Type B pancreatic cell (in vitro differentiated cells): ENCODE results near the gene PREP. TPM values are rescaled to one million over a fixed set of nuclear protein-coding genes. Genes with fewer than 3 reads are reported as not detected.

Source experiments
- DNase-seq: peaks from one replicate; pipeline ENCODE4 v3.0.0; 2021; ENCODE audit warnings: mixed read lengths; ENCODE audit not compliant: unreplicated experiment; ENCODE audit errors: extremely low spot score
- H3K27ac Mint-ChIP-seq: 2 replicates; pipeline ENCODE4 v1.8.0; 2021; ENCODE audit warnings: mild to moderate bottlenecking, mixed read lengths
- H3K27me3 Mint-ChIP-seq: 2 replicates; pipeline ENCODE4 v1.8.0; 2021; ENCODE audit warnings: mixed read lengths
- H3K36me3 Mint-ChIP-seq: 2 replicates; pipeline ENCODE4 v1.8.0; 2021; ENCODE audit warnings: mixed read lengths
- H3K4me1 Mint-ChIP-seq: one replicate; pipeline ENCODE4 v1.8.0; 2021; ENCODE audit warnings: mixed read lengths; ENCODE audit not compliant: unreplicated experiment
- H3K4me3 Mint-ChIP-seq: 2 replicates; pipeline ENCODE4 v1.8.0; 2021; ENCODE audit warnings: mild to moderate bottlenecking, mixed read lengths
- H3K9me3 Mint-ChIP-seq: 2 replicates; pipeline ENCODE4 v1.8.0; 2021; ENCODE audit warnings: mixed read lengths
- total RNA-seq: library from RNA; stranded (reverse); gene quantifications from 2 replicates; pipeline ENCODE4 v1.2.1, GENCODE V29; 2021; ENCODE audit warnings: low replicate concordance
- TF ChIP-seq, protein P1 (sequence below): fragments of 200-600 bp; sonication (generic); conservative IDR thresholded peaks from 2 replicates; pipeline ENCODE4 v1.5.0; 2021; ENCODE audit warnings: antibody characterized with exemption, mild to moderate bottlenecking

PREP gene
- total RNA-seq, 1 donor from 2014 or later: 54.4 TPM

DNA sequence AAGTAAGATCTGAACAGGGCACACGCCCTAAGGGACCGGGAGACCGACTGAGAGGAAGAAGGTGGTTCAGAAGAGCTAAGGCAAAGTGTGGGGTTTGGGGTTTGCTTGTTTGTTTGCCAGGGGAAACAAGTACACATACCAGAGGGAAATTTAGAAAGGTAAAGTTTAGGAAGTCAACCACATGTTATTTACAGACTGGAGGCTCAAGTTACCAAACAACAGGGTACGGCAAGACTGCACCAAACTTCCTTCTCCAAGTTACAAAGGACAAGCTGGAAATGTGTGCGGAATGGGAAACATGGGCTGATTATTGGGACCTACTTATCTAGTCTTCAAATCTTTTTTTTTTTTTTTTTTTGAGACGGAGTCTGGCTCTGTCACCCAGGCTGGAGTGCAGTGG is 11.2 kb downstream of the PREP start:
- Mint-ChIP-seq H3K4me1 (no peaks in the 10 kb centered on the region), H3K27me3 (no peaks in the 10 kb centered on the region), H3K27ac (no peak overlapping the region), H3K36me3 (peaks cover 26% of the 10 kb centered on the region), H3K4me3 (no peak overlapping the region), H3K9me3 (no peaks in the 10 kb centered on the region)
- no peak for DNase-seq
- TF ChIP-seq, protein P1, sequence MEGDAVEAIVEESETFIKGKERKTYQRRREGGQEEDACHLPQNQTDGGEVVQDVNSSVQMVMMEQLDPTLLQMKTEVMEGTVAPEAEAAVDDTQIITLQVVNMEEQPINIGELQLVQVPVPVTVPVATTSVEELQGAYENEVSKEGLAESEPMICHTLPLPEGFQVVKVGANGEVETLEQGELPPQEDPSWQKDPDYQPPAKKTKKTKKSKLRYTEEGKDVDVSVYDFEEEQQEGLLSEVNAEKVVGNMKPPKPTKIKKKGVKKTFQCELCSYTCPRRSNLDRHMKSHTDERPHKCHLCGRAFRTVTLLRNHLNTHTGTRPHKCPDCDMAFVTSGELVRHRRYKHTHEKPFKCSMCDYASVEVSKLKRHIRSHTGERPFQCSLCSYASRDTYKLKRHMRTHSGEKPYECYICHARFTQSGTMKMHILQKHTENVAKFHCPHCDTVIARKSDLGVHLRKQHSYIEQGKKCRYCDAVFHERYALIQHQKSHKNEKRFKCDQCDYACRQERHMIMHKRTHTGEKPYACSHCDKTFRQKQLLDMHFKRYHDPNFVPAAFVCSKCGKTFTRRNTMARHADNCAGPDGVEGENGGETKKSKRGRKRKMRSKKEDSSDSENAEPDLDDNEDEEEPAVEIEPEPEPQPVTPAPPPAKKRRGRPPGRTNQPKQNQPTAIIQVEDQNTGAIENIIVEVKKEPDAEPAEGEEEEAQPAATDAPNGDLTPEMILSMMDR: no peak

DNA sequence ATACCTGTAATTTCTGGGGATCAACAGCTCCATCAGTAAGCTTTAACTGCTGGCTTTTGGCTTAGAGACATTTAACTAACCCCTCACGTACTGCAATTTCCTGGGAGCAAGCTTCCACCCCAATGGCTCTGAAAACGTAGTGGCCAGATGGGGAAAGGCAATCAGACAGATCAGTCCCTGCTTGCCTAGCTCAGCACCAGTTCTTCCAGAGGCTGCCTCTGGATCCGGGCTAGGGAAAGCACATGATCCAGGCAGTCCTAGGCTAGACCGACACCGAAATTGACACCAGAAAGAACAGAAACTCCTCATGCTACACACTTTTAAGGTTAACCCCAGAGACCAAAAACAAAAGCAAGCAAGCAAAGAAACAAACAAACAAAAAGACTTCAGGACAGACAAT is 13.3 kb downstream of the PREP start:
- DNase-seq: no peak
- no peaks in the 10 kb centered on the region for H3K27me3 Mint-ChIP-seq
- H3K36me3 Mint-ChIP-seq: peaks cover 25% of the 10 kb centered on the region
- no peak overlapping the region for H3K4me3 Mint-ChIP-seq
- no peaks in the 10 kb centered on the region for H3K9me3 Mint-ChIP-seq
- TF ChIP-seq, protein P1: no peak
- H3K4me1 Mint-ChIP-seq: no peaks in the 10 kb centered on the region
- H3K27ac Mint-ChIP-seq: no peak overlapping the region

DNA sequence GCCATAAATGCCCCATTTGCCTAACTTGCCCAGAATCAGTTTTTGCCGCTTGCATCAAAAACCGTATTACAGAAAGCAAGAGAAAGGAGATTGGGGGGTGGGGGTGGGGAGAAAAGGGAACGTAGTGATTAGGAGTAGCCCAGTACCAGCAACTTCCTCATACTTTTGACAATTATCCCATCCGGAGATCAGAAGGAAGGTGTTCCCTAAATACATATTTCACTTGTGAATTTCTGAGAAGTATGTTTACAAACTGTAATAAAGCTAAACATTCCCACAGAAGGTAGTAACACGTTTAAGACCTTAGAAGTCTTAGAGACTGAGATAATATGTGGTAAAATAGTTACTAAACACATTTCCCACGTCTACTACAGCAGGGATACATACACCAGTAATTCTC is 14.5 kb downstream of the PREP start:
- TF ChIP-seq, protein P1: no peak
- Mint-ChIP-seq H3K9me3 (no peaks in the 10 kb centered on the region), H3K4me3 (no peak overlapping the region), H3K4me1 (peaks cover 4% of the 10 kb centered on the region), H3K27ac (peak overlapping the region; percentile 37), H3K27me3 (no peaks in the 10 kb centered on the region), H3K36me3 (peaks cover 28% of the 10 kb centered on the region)
- DNase-seq: no peak

DNA sequence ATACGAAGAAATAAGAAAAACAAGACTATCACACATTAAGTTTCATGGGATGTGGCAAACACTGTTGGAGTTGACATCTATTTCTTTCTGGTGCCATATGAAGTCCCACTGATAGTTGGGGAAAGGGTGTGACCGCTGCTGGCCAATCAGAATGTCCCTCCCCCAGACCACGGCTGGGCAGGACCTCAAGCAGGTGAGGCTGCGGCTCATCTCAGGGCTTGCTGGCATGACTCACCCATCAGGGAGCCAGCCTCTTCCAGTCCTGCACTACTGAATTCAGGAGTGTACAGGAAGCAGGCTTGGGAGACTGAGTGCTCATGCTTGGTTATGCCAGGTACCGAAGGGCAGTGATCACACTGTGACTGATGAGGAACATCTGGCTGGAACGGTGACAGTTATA is 18.9 kb downstream of the PREP start:
- Mint-ChIP-seq H3K4me1 (peaks cover 23% of the 10 kb centered on the region), H3K36me3 (peaks cover 26% of the 10 kb centered on the region), H3K9me3 (no peaks in the 10 kb centered on the region), H3K27me3 (no peaks in the 10 kb centered on the region), H3K27ac (no peak overlapping the region), H3K4me3 (no peak overlapping the region)
- TF ChIP-seq, protein P1: no peak
- no peak for DNase-seq

DNA sequence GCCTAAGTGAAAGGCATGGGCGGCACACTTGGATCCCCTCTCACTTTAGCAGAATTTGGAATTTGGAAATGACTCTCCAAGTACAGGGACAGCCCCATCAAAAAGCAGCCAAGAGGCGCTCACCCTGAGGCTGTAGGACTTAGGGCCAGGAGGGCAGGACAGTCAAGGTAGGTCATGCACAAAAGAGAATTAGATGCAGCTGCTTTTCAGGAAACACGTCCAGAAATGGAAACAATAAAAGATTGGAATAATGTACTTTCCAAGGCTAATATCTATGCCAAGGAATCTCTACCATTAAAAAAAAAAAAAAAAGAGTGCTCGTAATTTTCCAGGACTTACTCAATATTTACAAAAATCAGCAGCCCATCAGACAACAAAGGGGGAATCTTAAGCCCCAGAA is 19.9 kb downstream of the PREP start:
- H3K4me1 Mint-ChIP-seq: peaks cover 27% of the 10 kb centered on the region
- H3K27ac Mint-ChIP-seq: peak overlapping the region; percentile 43
- no peak for DNase-seq
- TF ChIP-seq, protein P1: no peak
- no peaks in the 10 kb centered on the region for H3K27me3 Mint-ChIP-seq
- H3K4me3 Mint-ChIP-seq: no peak overlapping the region
- peaks cover 24% of the 10 kb centered on the region for H3K36me3 Mint-ChIP-seq
- H3K9me3 Mint-ChIP-seq: no peaks in the 10 kb centered on the region

DNA sequence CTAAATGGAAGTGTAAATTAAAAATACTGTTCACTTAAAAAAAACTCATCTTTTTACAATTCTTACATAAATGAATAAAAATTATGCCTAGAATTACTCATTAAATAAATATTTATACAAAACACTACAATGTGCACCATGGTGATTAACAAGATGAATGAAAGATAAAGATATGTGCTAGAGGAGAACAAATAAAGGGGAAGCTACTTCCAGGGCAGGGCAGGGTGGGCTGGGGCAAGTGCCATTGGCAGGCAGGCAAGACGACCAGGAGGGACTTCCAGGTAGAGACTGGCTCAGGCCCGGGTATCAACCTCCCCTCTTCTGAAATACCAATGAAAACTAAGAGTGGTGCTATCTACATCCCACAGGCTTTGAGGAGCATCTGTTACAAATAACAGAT is 20.4 kb downstream of the PREP start:
- H3K27me3 Mint-ChIP-seq: no peaks in the 10 kb centered on the region
- H3K36me3 Mint-ChIP-seq: peaks cover 22% of the 10 kb centered on the region
- no peak for DNase-seq
- no peaks in the 10 kb centered on the region for H3K9me3 Mint-ChIP-seq
- H3K27ac Mint-ChIP-seq: peak overlapping the region; percentile 43
- TF ChIP-seq, protein P1: no peak
- no peak overlapping the region for H3K4me3 Mint-ChIP-seq
- H3K4me1 Mint-ChIP-seq: peaks cover 27% of the 10 kb centered on the region
